HG02610 (cell line): ENCODE data around the gene GIGYF2.

Experiments
- ATAC-seq: cut with Tn5 transposase; IDR thresholded peaks from one replicate; pipeline ENCODE4 v1.9.1; 2021; ENCODE audit warnings: mild to moderate bottlenecking, moderate library complexity; ENCODE audit not compliant: unreplicated experiment

Gene GIGYF2

GRCh38 chr2:232861353-232861752, 164.2 kb downstream of the GIGYF2 start:
- no peak for ATAC-seq

- no peak for ATAC-seq
Measured at GRCh38 chr2:232863996-232864395, 166.9 kb downstream of the GIGYF2 start.

- ATAC-seq = no peak
Measured at GRCh38 chr2:232865165-232865564, 168.0 kb downstream of the GIGYF2 start.

- ATAC-seq = no peak
Measured at GRCh38 chr2:232866104-232866503, 169.0 kb downstream of the GIGYF2 start.

GRCh38 chr2:232869138-232870017, 172.2 kb downstream of the GIGYF2 start:
- ATAC-seq = no peak

- ATAC-seq = no peak
Measured at GRCh38 chr2:232870018-232870765, 173.1 kb downstream of the GIGYF2 start, which contains the start of gene SNORC. TSS of gene SNORC (plus strand) at chr2:232870264. CDS start at chr2:232870342, 78 bp downstream.

- ATAC-seq = no peak
Measured at GRCh38 chr2:232870766-232871371, 173.7 kb downstream of the GIGYF2 start.

- no peak for ATAC-seq
Measured at GRCh38 chr2:232871418-232871834, 174.3 kb downstream of the GIGYF2 start.

GRCh38 chr2:232871835-232872736, 175.0 kb downstream of the GIGYF2 start:
- ATAC-seq = no peak

- ATAC-seq = no peak
Measured at GRCh38 chr2:232872826-232873225, 175.7 kb downstream of the GIGYF2 start.

GRCh38 chr2:232873292-232873908, 176.3 kb downstream of the GIGYF2 start:
- ATAC-seq = no peak

GRCh38 chr2:232873909-232874641, 176.9 kb downstream of the GIGYF2 start:
- ATAC-seq = no peak

GRCh38 chr2:232874677-232875223, 177.6 kb downstream of the GIGYF2 start:
- no peak for ATAC-seq

- ATAC-seq = no peak
Measured at GRCh38 chr2:232875256-232876121, 178.4 kb downstream of the GIGYF2 start.

- no peak for ATAC-seq
Measured at GRCh38 chr2:232876161-232876977, 179.2 kb downstream of the GIGYF2 start.

GRCh38 chr2:232876978-232877441, 179.9 kb downstream of the GIGYF2 start:
- ATAC-seq = no peak

GRCh38 chr2:232877940-232878511, 180.9 kb downstream of the GIGYF2 start:
- ATAC-seq = no peak
